Ectodermal cell (in vitro differentiated cells): ENCODE results near the gene PLEKHM3.

ENCODE experiments used
- H3K27ac ChIP-seq: 2 replicates; pipeline ENCODE4 v1.7.0; 2013; ENCODE audit warnings: mild to moderate bottlenecking, low read depth, low read length; ENCODE audit not compliant: insufficient read depth, poor library complexity, severe bottlenecking
- H3K27me3 ChIP-seq: 2 replicates; pipeline ENCODE4 v1.7.0; 2013; ENCODE audit warnings: mild to moderate bottlenecking, low read length; ENCODE audit not compliant: insufficient read depth, control insufficient read depth, poor library complexity, severe bottlenecking
- H3K36me3 ChIP-seq: one replicate; pipeline ENCODE4 v1.7.0; 2013; ENCODE audit warnings: low read length; ENCODE audit not compliant: control insufficient read depth, insufficient read depth
- H3K4me1 ChIP-seq: one replicate; pipeline ENCODE4 v1.7.0; 2013; ENCODE audit warnings: low read length; ENCODE audit not compliant: control insufficient read depth, insufficient read depth
- H3K4me3 ChIP-seq: 2 replicates; pipeline ENCODE4 v1.7.0; 2013; ENCODE audit warnings: low read depth, low read length, control low read depth; ENCODE audit not compliant: insufficient read depth
- H3K9me3 ChIP-seq: 2 replicates; pipeline ENCODE4 v1.7.0; 2013; ENCODE audit warnings: mild to moderate bottlenecking, low read length, moderate library complexity; ENCODE audit not compliant: control insufficient read depth
- WGBS, 2 experiments: methylation state at CpG; one replicate each; pipeline ENCODE4 v1.1.7; 2013; ENCODE audit warnings: missing lambda C conversion rate in 2 of 2; 5-methylcytosine and 5-hydroxymethylcytosine counted together

Gene PLEKHM3

DNA sequence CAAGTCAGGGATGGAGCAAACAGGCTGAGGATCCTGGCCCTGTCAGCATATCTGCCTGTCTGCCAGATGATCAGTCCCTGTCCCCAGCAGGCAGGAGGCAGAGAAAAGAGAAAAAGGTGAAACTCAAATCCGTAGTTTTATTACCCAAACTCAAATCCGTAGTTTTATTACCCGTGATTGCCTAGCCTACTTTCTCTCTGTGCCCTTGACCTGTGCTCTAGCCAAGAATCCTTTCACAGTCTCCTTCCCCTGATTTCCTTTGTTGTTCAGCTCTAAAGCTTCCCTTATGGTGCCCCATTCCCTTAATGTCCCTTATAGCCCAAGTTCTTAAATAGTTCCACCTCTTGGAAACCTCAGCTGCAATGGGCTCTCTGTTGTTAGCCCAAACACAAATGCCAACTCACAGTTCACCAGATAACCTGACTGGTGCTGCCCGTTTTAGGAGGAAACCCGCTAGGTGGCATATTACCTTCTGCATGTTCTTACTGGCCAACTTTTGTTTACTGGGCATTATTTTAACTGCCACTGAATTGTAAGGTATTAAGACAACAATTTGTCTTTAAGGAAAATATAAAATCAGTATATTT, 130.0 kb downstream of the PLEKHM3 start:
- H3K27me3 ChIP-seq = peaks cover 26% of the 10 kb centered on the region
- H3K9me3 ChIP-seq = no peaks in the 10 kb centered on the region
- no peak overlapping the region for H3K4me3 ChIP-seq
- H3K27ac ChIP-seq = no peak overlapping the region
- no peaks in the 10 kb centered on the region for H3K36me3 ChIP-seq
- peaks cover 34% of the 10 kb centered on the region for H3K4me1 ChIP-seq
- 87 to 89% methylated on average over 5 of the region's 5 CpGs for WGBS, 2 experiments

DNA sequence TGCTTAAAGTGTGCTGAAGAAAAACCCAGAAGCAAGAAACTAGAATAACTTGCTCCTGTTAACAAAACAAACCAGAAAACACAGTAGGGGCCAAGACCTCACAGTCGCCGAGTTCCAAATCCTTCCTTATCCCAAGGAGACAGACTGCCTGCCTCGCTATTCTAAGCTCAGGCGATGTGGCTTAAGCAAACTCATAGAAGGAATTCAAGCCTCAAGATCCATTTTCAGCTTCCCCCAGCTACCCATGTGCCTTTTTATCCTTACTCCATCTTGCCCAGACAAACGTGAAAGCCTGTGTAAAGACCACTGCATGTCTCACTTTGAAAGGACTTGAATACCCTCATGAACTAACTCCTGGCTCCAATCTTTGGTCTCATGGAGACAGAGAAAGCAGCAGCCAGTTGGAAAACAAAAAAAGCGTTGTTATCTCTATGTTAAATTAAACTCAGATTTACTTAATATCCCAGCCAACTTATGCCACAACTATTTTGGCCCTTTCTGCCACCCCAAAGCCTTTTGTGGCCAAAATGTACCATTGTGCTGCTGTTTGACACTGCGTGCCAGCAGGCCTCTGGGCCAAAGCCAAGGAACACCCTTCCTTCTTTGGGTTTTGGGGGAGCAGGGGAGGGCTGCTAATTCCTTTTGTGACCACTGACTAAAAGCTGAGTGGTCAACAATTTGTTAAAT, 132.5 kb downstream of the PLEKHM3 start:
- Histone ChIP-seq H3K27ac (no peak overlapping the region), H3K4me3 (no peak overlapping the region), H3K4me1 (peaks cover 34% of the 10 kb centered on the region), H3K27me3 (peaks cover 6% of the 10 kb centered on the region), H3K36me3 (no peaks in the 10 kb centered on the region), H3K9me3 (no peaks in the 10 kb centered on the region)
- 59 to 71% methylated on average over 7 of the region's 7 CpGs for WGBS, 2 experiments

DNA sequence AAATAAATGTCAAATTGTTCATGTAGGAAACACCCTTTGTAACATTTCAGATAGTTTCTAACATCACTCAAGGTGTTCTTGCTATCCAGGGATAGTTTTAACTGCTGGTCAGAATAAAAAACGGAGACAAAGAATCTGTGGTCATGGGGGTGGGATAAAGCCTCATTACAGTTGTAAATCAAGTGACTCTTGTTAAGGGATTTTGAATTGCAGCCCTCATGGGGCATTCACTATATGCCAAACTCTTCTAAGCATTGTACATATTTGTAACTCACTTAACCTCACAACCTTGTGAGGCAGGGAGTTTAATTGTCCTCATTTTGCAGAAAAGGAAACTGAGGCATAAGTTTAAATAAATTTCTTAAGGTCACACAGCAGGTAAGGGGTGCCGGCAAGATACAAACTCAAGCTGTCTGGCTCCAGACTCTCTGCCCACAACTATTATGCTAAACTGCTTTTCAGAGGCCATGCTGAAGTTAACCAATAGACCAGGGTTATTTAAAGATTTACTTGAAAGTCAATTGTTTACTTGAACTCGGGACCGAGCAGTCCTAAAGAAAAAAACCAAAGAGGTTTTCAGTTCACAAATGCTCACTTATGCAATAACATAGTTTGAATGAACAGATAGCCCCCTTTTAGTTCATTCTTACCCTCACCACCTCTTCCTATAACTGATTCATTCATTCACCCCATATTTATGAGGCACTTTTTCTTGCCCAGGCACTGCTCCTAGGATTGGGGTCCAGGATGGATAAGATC, 134.1 kb downstream of the PLEKHM3 start:
- no peak overlapping the region for H3K4me3 ChIP-seq
- 74 to 75% methylated on average over 4 of the region's 4 CpGs for WGBS, 2 experiments
- peaks cover 4% of the 10 kb centered on the region for H3K27me3 ChIP-seq
- H3K36me3 ChIP-seq = no peaks in the 10 kb centered on the region
- no peaks in the 10 kb centered on the region for H3K9me3 ChIP-seq
- H3K4me1 ChIP-seq = peaks cover 22% of the 10 kb centered on the region
- no peak overlapping the region for H3K27ac ChIP-seq

DNA sequence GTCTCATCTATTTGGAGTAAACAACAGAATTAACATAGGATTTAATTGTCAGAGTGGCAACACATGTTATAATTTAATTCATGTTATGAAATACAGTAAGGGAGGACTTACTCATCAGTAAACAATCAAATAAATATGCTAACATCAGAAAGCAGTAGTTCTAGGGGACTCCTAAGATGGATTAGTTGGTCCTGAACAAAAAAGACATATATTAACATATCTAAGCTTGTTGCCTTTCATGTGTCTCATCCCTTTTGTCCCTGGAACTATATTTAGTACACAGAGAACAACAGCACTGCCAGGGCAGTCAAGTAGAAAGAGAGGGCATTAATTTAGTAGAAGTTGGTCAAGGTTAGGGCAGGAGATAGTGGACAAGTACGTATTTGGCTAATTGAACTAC, 137.8 kb downstream of the PLEKHM3 start:
- WGBS, 2 experiments = 92 to 94% methylated on average over 1 of the region's 1 CpG
- H3K36me3 ChIP-seq = no peaks in the 10 kb centered on the region
- no peaks in the 10 kb centered on the region for H3K9me3 ChIP-seq
- H3K27ac ChIP-seq = no peak overlapping the region
- peaks cover 5% of the 10 kb centered on the region for H3K4me1 ChIP-seq
- no peaks in the 10 kb centered on the region for H3K27me3 ChIP-seq
- no peak overlapping the region for H3K4me3 ChIP-seq

DNA sequence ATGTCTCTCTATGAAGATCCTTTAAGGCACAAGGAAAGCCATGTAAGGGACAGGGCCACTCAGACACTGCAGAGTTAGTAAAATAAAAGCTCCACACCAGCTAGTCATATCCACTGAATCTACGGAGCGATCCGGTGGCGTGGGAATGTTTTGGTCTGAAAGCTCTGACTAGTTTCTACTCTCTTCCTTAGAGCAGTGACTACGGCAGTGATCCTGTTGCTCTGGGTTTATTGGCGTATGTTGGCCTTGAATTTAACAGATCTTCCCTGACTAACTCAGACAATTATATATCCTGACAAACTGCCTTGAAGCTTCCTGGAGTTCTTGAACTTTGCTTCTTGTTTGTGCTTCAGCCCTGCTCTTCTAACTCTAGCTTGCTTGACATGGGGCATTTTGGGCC, 140.3 kb downstream of the PLEKHM3 start:
- WGBS, 2 experiments = 97 to 98% methylated on average over 6 of the region's 6 CpGs
- Histone ChIP-seq H3K27ac (no peak overlapping the region), H3K4me3 (no peak overlapping the region), H3K27me3 (no peaks in the 10 kb centered on the region), H3K36me3 (no peaks in the 10 kb centered on the region), H3K4me1 (no peaks in the 10 kb centered on the region), H3K9me3 (no peaks in the 10 kb centered on the region)

DNA sequence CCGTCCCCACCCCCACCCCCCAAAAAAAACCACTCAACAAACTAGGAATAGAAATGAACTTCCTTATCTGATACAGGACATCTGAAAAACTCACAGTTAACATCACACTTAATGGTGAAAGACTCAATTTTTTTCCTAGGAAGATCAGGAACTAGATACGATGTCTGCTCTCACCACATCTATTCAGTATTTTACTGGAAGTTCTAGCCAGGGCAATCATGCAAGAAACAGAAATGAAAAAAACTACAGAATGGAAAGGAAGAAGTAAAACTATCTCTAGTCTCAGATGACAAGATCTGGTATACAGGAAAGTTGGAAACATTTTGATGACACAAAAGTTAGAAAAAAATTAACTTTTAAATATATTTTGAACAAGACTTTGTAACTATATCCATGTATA, 141.2 kb downstream of the PLEKHM3 start:
- Histone ChIP-seq H3K36me3 (no peaks in the 10 kb centered on the region), H3K9me3 (no peaks in the 10 kb centered on the region), H3K4me3 (no peak overlapping the region), H3K4me1 (no peaks in the 10 kb centered on the region), H3K27me3 (no peaks in the 10 kb centered on the region), H3K27ac (no peak overlapping the region)
- WGBS, 2 experiments = 92 to 100% methylated on average over 2 of the region's 2 CpGs

DNA sequence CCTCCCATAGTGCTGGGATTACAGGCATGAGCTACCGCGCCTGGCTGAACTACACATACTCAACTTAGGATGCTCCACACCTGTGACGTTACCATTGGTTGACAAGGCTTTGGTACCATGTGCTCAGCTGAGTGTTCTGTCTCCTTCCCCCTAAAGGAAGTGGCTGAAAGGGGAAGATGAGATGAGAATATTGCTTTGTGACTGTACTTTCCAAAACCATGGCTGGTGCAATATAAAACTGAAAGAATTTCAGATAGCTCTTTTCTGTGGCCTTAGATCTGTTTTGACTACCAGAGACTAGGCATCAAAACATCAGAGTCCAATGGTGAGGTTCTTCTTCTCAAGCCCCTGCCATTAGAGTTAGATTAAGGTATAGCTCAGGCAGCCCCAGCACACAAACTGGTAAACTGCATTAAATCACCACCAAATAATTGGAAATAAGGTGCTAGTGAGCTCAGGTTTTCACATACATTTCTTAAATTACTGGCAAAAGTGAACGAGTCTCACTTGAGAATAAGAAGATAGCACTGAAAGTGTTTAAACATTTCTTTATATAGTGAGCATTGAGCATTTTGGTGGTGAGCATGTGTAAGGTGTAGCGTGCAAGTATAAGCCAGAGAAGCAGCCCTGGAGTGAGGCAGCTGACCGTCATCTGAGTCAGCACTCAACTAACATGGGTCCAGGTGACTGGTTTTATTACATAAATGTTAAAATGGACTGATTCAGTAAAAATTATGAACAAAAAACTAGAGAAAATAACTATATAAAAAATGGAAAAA, 142.1 kb downstream of the PLEKHM3 start:
- H3K27ac ChIP-seq = no peak overlapping the region
- 92 to 95% methylated on average over 6 of the region's 6 CpGs for WGBS, 2 experiments
- no peaks in the 10 kb centered on the region for H3K27me3 ChIP-seq

DNA sequence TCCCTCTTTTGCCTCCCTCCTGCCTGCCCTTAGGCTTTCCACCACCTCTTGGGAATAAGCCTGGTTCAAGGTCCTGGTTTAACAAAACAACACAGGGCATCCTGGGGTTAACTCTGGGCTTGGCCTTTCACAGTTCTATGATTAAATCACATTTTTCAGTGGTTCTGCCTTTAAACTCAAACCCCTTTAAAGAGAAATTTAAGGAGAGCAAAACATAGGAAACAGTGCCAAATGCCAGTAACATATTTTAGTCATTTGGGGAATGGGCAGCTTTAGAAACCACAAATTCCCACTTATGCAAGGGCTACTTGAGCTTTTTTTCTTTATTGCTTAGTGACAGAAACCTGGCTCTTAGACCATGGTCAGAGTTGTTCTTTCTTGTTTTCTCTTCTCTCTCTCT, 143.4 kb downstream of the PLEKHM3 start:
- Histone ChIP-seq H3K27ac (no peak overlapping the region), H3K4me3 (no peak overlapping the region), H3K27me3 (no peaks in the 10 kb centered on the region), H3K4me1 (no peaks in the 10 kb centered on the region), H3K9me3 (no peaks in the 10 kb centered on the region), H3K36me3 (no peaks in the 10 kb centered on the region)

More for the DNA sequence above, 142.1 kb downstream of the PLEKHM3 start:
- H3K9me3 ChIP-seq = no peaks in the 10 kb centered on the region
- H3K36me3 ChIP-seq = no peaks in the 10 kb centered on the region
- H3K4me3 ChIP-seq = no peak overlapping the region
- H3K4me1 ChIP-seq = no peaks in the 10 kb centered on the region

DNA sequence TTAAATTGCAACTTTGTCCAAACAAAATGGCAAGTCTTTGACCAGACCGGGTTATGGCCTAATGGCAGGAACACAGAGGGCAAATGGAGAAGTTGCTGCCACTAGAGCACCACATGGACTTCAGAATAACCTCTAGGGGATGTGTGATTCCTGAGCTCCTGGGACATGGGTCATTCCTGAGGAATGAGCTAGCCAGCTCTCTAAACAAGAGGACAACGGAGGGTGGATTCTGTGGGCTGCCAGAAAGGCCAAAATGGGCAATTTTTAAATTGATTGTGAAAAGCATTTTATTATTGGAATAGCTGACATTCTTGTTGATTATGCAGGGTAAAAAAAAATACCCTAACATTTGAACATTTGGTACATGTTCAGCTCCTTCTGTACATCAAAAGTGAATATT, 145.8 kb downstream of the PLEKHM3 start:
- H3K4me1 ChIP-seq = no peaks in the 10 kb centered on the region
- WGBS, 2 experiments = 86 to 96% methylated on average over 2 of the region's 2 CpGs
- no peak overlapping the region for H3K4me3 ChIP-seq
- H3K27ac ChIP-seq = no peak overlapping the region
- H3K36me3 ChIP-seq = no peaks in the 10 kb centered on the region
- H3K27me3 ChIP-seq = no peaks in the 10 kb centered on the region
- no peaks in the 10 kb centered on the region for H3K9me3 ChIP-seq
